GM12864 (cell line): ENCODE data around the gene ANKRD30A.
"Not testable (repeated sequence)": the region's sequence is repeated elsewhere in the genome, so short reads cannot be mapped to it uniquely, and the experiment has no call there.

Experiments used
- DNase-seq: peaks from one replicate; pipeline ENCODE4 v3.0.0-alpha.2; 2011; ENCODE audit warnings: low read depth
- H3K4me3 ChIP-seq: 2 replicates; pipeline ENCODE4 v1.5.1; 2011; ENCODE audit warnings: mild to moderate bottlenecking, low read depth, low read length, control low read depth
- CTCF ChIP-seq: IDR thresholded peaks from 2 replicates; pipeline ENCODE4 v1.5.1; 2011; ENCODE audit warnings: low read depth, mild to moderate bottlenecking, moderate library complexity, low read length, control low read depth, inconsistent platforms; ENCODE audit errors: missing control alignments

Gene ANKRD30A

GRCh38 chr10:37314350-37314749, 189.0 kb downstream of the ANKRD30A start:
- no peak overlapping the region for H3K4me3 ChIP-seq
- DNase-seq: no peak
- TF ChIP-seq CTCF: no peak

GRCh38 chr10:37314862-37315261, 189.5 kb downstream of the ANKRD30A start:
- no peak for DNase-seq
- no peak for TF ChIP-seq CTCF
- H3K4me3 ChIP-seq: no peak overlapping the region

GRCh38 chr10:37344413-37344812, 219.0 kb downstream of the ANKRD30A start:
- TF ChIP-seq CTCF: no peak
- DNase-seq: no peak
- H3K4me3 ChIP-seq: no peak overlapping the region

- no peak overlapping the region for H3K4me3 ChIP-seq
- no peak for TF ChIP-seq CTCF
- no peak for DNase-seq
Measured at GRCh38 chr10:37379991-37380390, 254.6 kb downstream of the ANKRD30A start.

DNA sequence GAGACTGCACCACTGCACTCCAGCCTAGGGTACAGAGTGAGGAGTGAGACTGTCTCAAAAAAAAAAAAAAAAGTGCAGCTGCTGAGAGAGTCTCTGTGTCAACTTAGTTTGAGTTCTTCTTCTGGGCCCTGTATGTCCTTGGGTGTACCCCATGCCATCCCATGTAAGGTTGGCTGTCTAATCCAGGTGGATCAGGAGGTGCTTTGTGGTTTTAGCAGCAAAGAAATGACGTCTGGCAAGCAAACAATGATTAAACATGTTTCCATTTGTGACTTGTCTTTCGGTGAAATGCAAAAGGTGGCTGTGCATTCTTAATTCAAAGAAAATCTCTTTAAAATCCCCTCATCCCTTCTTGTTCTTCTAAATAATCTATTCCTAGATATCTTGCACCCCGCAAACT, 255.9 kb downstream of the ANKRD30A start:
- no peak for DNase-seq
- no peak for TF ChIP-seq CTCF
- no peak overlapping the region for H3K4me3 ChIP-seq

- no peak overlapping the region for H3K4me3 ChIP-seq
- no peak for DNase-seq
- TF ChIP-seq CTCF: no peak
Measured at GRCh38 chr10:37384923-37385322, 259.5 kb downstream of the ANKRD30A start.

DNA sequence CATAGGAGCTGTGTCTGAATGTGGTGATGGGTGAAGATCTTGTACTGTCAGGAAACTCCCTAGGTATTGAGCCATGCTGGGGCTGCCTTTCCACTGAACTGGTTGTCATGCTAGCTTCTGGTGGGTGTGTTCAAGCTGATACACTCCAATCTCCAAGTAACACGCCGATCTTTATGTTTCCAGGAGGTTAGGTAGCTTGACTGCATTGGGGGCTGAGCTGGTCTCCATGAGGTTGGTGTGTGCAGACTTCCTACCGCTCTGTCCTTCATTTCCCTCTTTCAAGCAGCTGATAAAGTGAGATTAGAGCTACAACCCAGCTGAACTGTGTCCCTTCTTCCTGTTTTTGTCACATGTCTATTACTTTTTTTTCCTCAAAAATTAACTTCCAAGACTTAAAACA, 265.5 kb downstream of the ANKRD30A start:
- no peak for TF ChIP-seq CTCF
- H3K4me3 ChIP-seq: no peak overlapping the region
- DNase-seq: no peak

DNA sequence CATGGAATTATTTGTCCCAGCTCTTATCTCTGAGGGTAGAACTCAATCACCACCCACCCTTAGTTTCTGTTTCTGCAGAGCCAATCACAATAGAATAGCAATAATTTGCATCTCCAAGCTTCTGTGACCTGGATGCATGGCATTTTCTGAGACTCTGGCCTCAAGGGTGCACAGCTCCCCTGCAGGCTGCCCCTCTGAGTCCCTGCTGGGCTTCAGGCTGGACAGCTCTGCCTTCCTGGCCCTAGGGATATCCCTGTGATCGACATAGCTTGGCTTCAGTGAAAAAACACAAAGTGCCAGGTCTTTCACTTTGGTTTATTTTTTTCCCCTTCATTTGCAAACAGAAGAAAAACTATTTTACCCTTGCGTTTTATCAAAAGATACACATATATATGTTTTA, 275.4 kb downstream of the ANKRD30A start:
- DNase-seq, H3K4me3 ChIP-seq: not testable (repeated sequence)
